ENCODE measurements around the gene COL6A1. TPM values are rescaled to one million over a fixed set of nuclear protein-coding genes. Genes with fewer than 3 reads are reported as not detected.

Gene COL6A1
- polyA plus RNA-seq (ENCODE audit: insufficient read length in 3 of 3), result 100 to 1,000 TPM; 208 to 322 (median 308) TPM
- long read RNA-seq, donor 1, partial matches to known transcripts, result 38 of 51 reads
- long read RNA-seq, donor 1, other reads (novel, unspliced or antisense), result 7 of 51 reads
- long read RNA-seq, donor 2, transcript COL6A1-204 (3 exons, 968 nt), result major isoform, 11 of 82 reads
- long read RNA-seq, donor 2, partial matches to known transcripts, result 64 of 82 reads
- long read RNA-seq, donor 2, other reads (novel, unspliced or antisense), result 5 of 82 reads
- long read RNA-seq, donor 3, partial matches to known transcripts, result 80 of 100 reads
- long read RNA-seq, donor 3, other reads (novel, unspliced or antisense), result 14 of 100 reads
- long read RNA-seq, donor 4, transcript COL6A1-204 (3 exons, 968 nt), result major isoform, 6 of 33 reads
- long read RNA-seq, donor 4, partial matches to known transcripts, result 17 of 33 reads
- long read RNA-seq, donor 4, other reads (novel, unspliced or antisense), result 8 of 33 reads
- long read RNA-seq, donor 5, transcript COL6A1-204 (3 exons, 968 nt), result major isoform, 5 of 41 reads
- long read RNA-seq, donor 5, partial matches to known transcripts, result 16 of 41 reads
- long read RNA-seq, donor 5, other reads (novel, unspliced or antisense), result 16 of 41 reads
- long read RNA-seq, donor 6, transcript COL6A1-204 (3 exons, 968 nt), result major isoform, 6 of 30 reads
- long read RNA-seq, donor 6, partial matches to known transcripts, result 14 of 30 reads
- long read RNA-seq, donor 6, other reads (novel, unspliced or antisense), result 7 of 30 reads
- long read RNA-seq, donor 7, partial matches to known transcripts, result 0 of 5 reads
- long read RNA-seq, donor 7, other reads (novel, unspliced or antisense), result 0 of 5 reads
- long read RNA-seq, donor 8, transcript COL6A1-204 (3 exons, 968 nt), result major isoform, 5 of 164 reads
- long read RNA-seq, donor 8, partial matches to known transcripts, result 145 of 164 reads
- long read RNA-seq, donor 8, other reads (novel, unspliced or antisense), result 11 of 164 reads
- long read RNA-seq, donor 9, partial matches to known transcripts, result 0 of 16 reads
- long read RNA-seq, donor 9, other reads (novel, unspliced or antisense), result 9 of 16 reads
- long read RNA-seq, donor 10, partial matches to known transcripts, result 68 of 73 reads
- long read RNA-seq, donor 10, other reads (novel, unspliced or antisense), result 0 of 73 reads
- long read RNA-seq, donor 11, partial matches to known transcripts, result 7 of 10 reads
- long read RNA-seq, donor 11, other reads (novel, unspliced or antisense), result 0 of 10 reads
- long read RNA-seq, donor 12, partial matches to known transcripts, result 45 of 53 reads
- long read RNA-seq, donor 12, other reads (novel, unspliced or antisense), result 6 of 53 reads
- long read RNA-seq, donor 13, transcript COL6A1-204 (3 exons, 968 nt), result major isoform, 6 of 196 reads
- long read RNA-seq, donor 13, partial matches to known transcripts, result 178 of 196 reads
- long read RNA-seq, donor 13, other reads (novel, unspliced or antisense), result 11 of 196 reads
- long read RNA-seq, donor 14, partial matches to known transcripts, result 40 of 54 reads
- long read RNA-seq, donor 14, other reads (novel, unspliced or antisense), result 11 of 54 reads
- long read RNA-seq, donor 15, partial matches to known transcripts, result 0 of 1 reads
- long read RNA-seq, donor 15, other reads (novel, unspliced or antisense), result 0 of 1 reads
- long read RNA-seq, donor 16, transcript COL6A1-204 (3 exons, 968 nt), result minor isoform, 6 of 75 reads
- long read RNA-seq, donor 16, transcript COL6A1-206 (6 exons, 2,358 nt), result major isoform, 8 of 75 reads
- long read RNA-seq, donor 16, partial matches to known transcripts, result 34 of 75 reads
- long read RNA-seq, donor 16, other reads (novel, unspliced or antisense), result 27 of 75 reads

- peak in 5 of 11 donors; percentile 70 to 79 (median 77) for DNase-seq (ENCODE audit: extremely low read depth in 1 of 11, low read depth in 9 of 11, low spot score in 4 of 11)
These were observed at the start of gene COL6A1 for GRCh38 chr21:45981151-45982091. TSS of gene COL6A1 (plus strand) at chr21:45981770. CDS start at chr21:45981851, 81 bp downstream.

GRCh38 chr21:45932922-45933502 lies 48.6 kb upstream of the COL6A1 start:
- no peak for DNase-seq (ENCODE audit: extremely low read depth in 1 of 11, low read depth in 9 of 11, low spot score in 4 of 11)

- no peak for DNase-seq (ENCODE audit: extremely low read depth in 1 of 11, low read depth in 9 of 11, low spot score in 4 of 11)
These were observed 47.5 kb upstream of the COL6A1 start for GRCh38 chr21:45934085-45934484.

- no peak for DNase-seq (ENCODE audit: extremely low read depth in 1 of 11, low read depth in 9 of 11, low spot score in 4 of 11)
These were observed 47.0 kb upstream of the COL6A1 start for GRCh38 chr21:45934554-45934953.

GRCh38 chr21:45935628-45936027 lies 45.9 kb upstream of the COL6A1 start:
- peak in 3 of 11 donors; percentile 10 to 28 (median 18) for DNase-seq (ENCODE audit: extremely low read depth in 1 of 11, low read depth in 9 of 11, low spot score in 4 of 11)

GRCh38 chr21:45937721-45938452 lies 43.7 kb upstream of the COL6A1 start:
- no peak for DNase-seq (ENCODE audit: extremely low read depth in 1 of 11, low read depth in 9 of 11, low spot score in 4 of 11)

GRCh38 chr21:45938453-45938755 lies 43.2 kb upstream of the COL6A1 start:
- no peak for DNase-seq (ENCODE audit: extremely low read depth in 1 of 11, low read depth in 9 of 11, low spot score in 4 of 11)

GRCh38 chr21:45938811-45939520 lies 42.6 kb upstream of the COL6A1 start:
- DNase-seq (ENCODE audit: extremely low read depth in 1 of 11, low read depth in 9 of 11, low spot score in 4 of 11), result no peak

GRCh38 chr21:45939521-45940045 lies 42.0 kb upstream of the COL6A1 start:
- DNase-seq (ENCODE audit: extremely low read depth in 1 of 11, low read depth in 9 of 11, low spot score in 4 of 11), result no peak

GRCh38 chr21:45940091-45940490 lies 41.5 kb upstream of the COL6A1 start:
- no peak for DNase-seq (ENCODE audit: extremely low read depth in 1 of 11, low read depth in 9 of 11, low spot score in 4 of 11)

- no peak for DNase-seq (ENCODE audit: extremely low read depth in 1 of 11, low read depth in 9 of 11, low spot score in 4 of 11)
These were observed 40.8 kb upstream of the COL6A1 start for GRCh38 chr21:45940621-45941337.

GRCh38 chr21:45941338-45941710 lies 40.2 kb upstream of the COL6A1 start:
- DNase-seq (ENCODE audit: extremely low read depth in 1 of 11, low read depth in 9 of 11, low spot score in 4 of 11), result no peak

GRCh38 chr21:45941717-45942546 lies 39.6 kb upstream of the COL6A1 start:
- DNase-seq (ENCODE audit: extremely low read depth in 1 of 11, low read depth in 9 of 11, low spot score in 4 of 11), result no peak
